ENCODE data around the gene DISC1. TPM values are rescaled to one million over a fixed set of nuclear protein-coding genes. Genes with fewer than 3 reads are reported as not detected.
"Not testable (repeated sequence)": the region's sequence is repeated elsewhere in the genome, so short reads cannot be mapped to it uniquely, and the experiment has no call there.

DISC1 gene
- total RNA-seq, 1 experiment from 2014 or later, result 3.3 TPM

GRCh38 chr1:231634323-231635013 is 7.9 kb downstream of the DISC1 start:
- no peaks in the 10 kb centered on the region for H3K27me3 ChIP-seq (replicated peaks)
- H3K9me3 ChIP-seq (replicated peaks), result no peaks in the 10 kb centered on the region
- no peak for DNase-seq (ENCODE audit: low read depth in 1 of 2, low spot score in 2 of 2)
- H3K4me1 ChIP-seq (replicated peaks), result peaks cover 19% of the 10 kb centered on the region
- no peaks in the 10 kb centered on the region for H3K36me3 ChIP-seq
- no peak overlapping the region for H3K4me3 ChIP-seq
- H3K27ac ChIP-seq, result no peak overlapping the region

DNA sequence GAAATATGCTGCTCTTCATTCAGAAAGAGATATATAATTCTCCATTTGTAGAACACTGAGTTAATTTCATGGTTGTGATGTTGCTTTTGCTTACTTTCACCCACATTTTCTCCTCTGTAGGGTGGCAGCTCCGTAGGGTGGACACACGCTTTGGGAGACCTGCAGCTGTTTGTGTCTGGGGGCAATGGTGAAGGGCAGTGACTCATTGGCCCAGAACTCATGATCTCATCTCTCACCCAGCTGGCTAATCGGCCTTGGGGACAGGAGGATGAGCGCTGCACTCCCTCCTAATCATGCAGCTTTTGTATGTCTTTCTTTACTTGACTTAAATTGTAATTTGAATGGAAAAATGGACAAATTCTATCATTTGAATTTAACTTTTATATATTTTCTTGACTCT is 9.6 kb downstream of the DISC1 start:
- no peak overlapping the region for H3K27ac ChIP-seq
- no peaks in the 10 kb centered on the region for H3K27me3 ChIP-seq (replicated peaks)
- peak; percentile 50 to 68 for DNase-seq (ENCODE audit: low read depth in 1 of 2, low spot score in 2 of 2)
- no peak overlapping the region for H3K4me3 ChIP-seq
- no peaks in the 10 kb centered on the region for H3K36me3 ChIP-seq
- H3K4me1 ChIP-seq (replicated peaks), result peaks cover 10% of the 10 kb centered on the region
- H3K9me3 ChIP-seq (replicated peaks), result no peaks in the 10 kb centered on the region

DNA sequence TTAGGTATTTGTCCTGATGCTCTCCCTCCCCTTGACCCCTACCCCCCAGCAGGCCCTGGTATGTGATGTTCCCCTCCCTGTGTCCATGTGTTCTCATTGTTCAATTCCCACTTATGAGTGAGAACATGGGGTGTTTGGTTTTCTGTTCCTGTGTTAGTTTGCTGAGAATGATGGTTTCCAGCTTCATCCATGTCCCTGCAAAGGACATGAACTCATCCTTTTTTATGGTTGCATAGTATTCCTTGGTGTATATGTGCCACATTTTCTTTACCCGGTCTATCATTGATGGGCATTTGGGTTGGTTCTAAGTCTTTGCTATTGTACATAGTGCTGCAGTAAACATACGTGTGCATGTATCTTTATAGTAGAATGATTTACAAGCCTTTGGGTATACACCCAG is 10.3 kb downstream of the DISC1 start:
- H3K27me3 ChIP-seq (replicated peaks); H3K4me3 ChIP-seq; DNase-seq (ENCODE audit: low read depth in 1 of 2, low spot score in 2 of 2): not testable (repeated sequence)

DNA sequence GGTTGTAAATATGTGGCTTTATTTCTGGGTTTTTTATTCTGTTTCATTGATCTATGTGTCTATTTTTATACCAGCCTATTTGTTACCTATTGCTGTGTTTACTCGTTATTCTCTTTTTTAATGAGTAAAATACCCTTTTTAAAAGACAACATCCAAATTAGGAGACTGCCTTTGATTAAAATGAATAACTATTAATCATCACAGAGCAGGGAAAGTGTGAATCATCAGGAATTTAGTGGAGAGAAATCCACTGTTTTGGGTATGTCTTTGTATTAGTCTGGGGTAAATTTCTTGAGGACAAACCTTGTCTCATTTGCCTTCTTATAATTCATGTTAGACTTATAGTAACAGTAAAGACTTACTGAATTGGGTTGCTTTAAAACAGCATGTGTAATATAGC is 12.1 kb downstream of the DISC1 start:
- H3K36me3 ChIP-seq, result no peaks in the 10 kb centered on the region
- H3K27me3 ChIP-seq (replicated peaks), result no peaks in the 10 kb centered on the region

More for the DNA sequence above, 10.3 kb downstream of the DISC1 start:
- not testable (repeated sequence) for H3K27ac ChIP-seq; H3K4me1 ChIP-seq (replicated peaks); H3K9me3 ChIP-seq (replicated peaks); H3K36me3 ChIP-seq

GRCh38 chr1:231639819-231640218 is 13.2 kb downstream of the DISC1 start:
- Histone ChIP-seq H3K4me1 (replicated peaks) (peaks cover 10% of the 10 kb centered on the region), H3K4me3 (no peak overlapping the region), H3K27ac (no peak overlapping the region), H3K27me3 (replicated peaks) (no peaks in the 10 kb centered on the region), H3K36me3 (no peaks in the 10 kb centered on the region), H3K9me3 (replicated peaks) (no peaks in the 10 kb centered on the region)
- no peak for DNase-seq (ENCODE audit: low read depth in 1 of 2, low spot score in 2 of 2)

More for the DNA sequence above, 12.1 kb downstream of the DISC1 start:
- H3K4me3 ChIP-seq, result no peak overlapping the region
- DNase-seq (ENCODE audit: low read depth in 1 of 2, low spot score in 2 of 2), result no peak
- peaks cover 10% of the 10 kb centered on the region for H3K4me1 ChIP-seq (replicated peaks)
- H3K27ac ChIP-seq, result no peak overlapping the region
- H3K9me3 ChIP-seq (replicated peaks), result no peaks in the 10 kb centered on the region

GRCh38 chr1:231641444-231641843 is 14.9 kb downstream of the DISC1 start:
- DNase-seq (ENCODE audit: low read depth in 1 of 2, low spot score in 2 of 2); H3K9me3 ChIP-seq (replicated peaks); H3K27ac ChIP-seq: not testable (repeated sequence)

GRCh38 chr1:231642061-231642460 is 15.5 kb downstream of the DISC1 start:
- H3K4me3 ChIP-seq; H3K36me3 ChIP-seq; H3K27me3 ChIP-seq (replicated peaks); H3K9me3 ChIP-seq (replicated peaks); H3K4me1 ChIP-seq (replicated peaks); DNase-seq (ENCODE audit: low read depth in 1 of 2, low spot score in 2 of 2); H3K27ac ChIP-seq: not testable (repeated sequence)

More at GRCh38 chr1:231641444-231641843, 14.9 kb downstream of the DISC1 start:
- not testable (repeated sequence) for H3K27me3 ChIP-seq (replicated peaks); H3K4me1 ChIP-seq (replicated peaks); H3K4me3 ChIP-seq; H3K36me3 ChIP-seq

GRCh38 chr1:231642618-231643017 is 16.0 kb downstream of the DISC1 start:
- Histone ChIP-seq H3K27ac (no peak overlapping the region), H3K4me3 (no peak overlapping the region), H3K9me3 (replicated peaks) (no peaks in the 10 kb centered on the region), H3K36me3 (no peaks in the 10 kb centered on the region), H3K27me3 (replicated peaks) (no peaks in the 10 kb centered on the region), H3K4me1 (replicated peaks) (no peaks in the 10 kb centered on the region)
- no peak for DNase-seq (ENCODE audit: low read depth in 1 of 2, low spot score in 2 of 2)

- Histone ChIP-seq H3K27me3 (replicated peaks) (no peaks in the 10 kb centered on the region), H3K27ac (no peak overlapping the region), H3K36me3 (no peaks in the 10 kb centered on the region), H3K4me3 (no peak overlapping the region), H3K4me1 (replicated peaks) (no peaks in the 10 kb centered on the region), H3K9me3 (replicated peaks) (no peaks in the 10 kb centered on the region)
- no peak for DNase-seq (ENCODE audit: low read depth in 1 of 2, low spot score in 2 of 2)
These were observed 16.7 kb downstream of the DISC1 start for GRCh38 chr1:231643071-231643934.

DNA sequence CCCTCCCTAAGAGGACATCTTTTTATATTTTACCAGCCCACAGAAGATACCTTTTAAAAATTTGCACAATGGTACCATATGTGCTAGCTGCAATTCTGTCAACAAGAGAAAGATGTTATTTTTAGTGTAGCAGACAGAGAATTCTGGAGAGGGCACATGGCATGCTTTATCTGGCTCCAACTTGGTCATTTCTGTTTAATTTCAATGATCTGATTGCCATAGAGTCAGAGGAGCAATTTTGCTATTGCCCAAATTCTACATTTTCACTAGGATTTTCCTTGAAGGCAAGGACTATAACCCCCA is 17.3 kb downstream of the DISC1 start:
- DNase-seq (ENCODE audit: low read depth in 1 of 2, low spot score in 2 of 2), result no peak
- no peak overlapping the region for H3K4me3 ChIP-seq
- H3K9me3 ChIP-seq (replicated peaks), result no peaks in the 10 kb centered on the region
- no peak overlapping the region for H3K27ac ChIP-seq
- no peaks in the 10 kb centered on the region for H3K4me1 ChIP-seq (replicated peaks)
- no peaks in the 10 kb centered on the region for H3K27me3 ChIP-seq (replicated peaks)
- H3K36me3 ChIP-seq, result no peaks in the 10 kb centered on the region

GRCh38 chr1:231645634-231646033 is 19.0 kb downstream of the DISC1 start:
- not testable (repeated sequence) for H3K36me3 ChIP-seq; H3K27ac ChIP-seq; H3K4me1 ChIP-seq (replicated peaks); H3K9me3 ChIP-seq (replicated peaks); H3K4me3 ChIP-seq; DNase-seq (ENCODE audit: low read depth in 1 of 2, low spot score in 2 of 2); H3K27me3 ChIP-seq (replicated peaks)

DNA sequence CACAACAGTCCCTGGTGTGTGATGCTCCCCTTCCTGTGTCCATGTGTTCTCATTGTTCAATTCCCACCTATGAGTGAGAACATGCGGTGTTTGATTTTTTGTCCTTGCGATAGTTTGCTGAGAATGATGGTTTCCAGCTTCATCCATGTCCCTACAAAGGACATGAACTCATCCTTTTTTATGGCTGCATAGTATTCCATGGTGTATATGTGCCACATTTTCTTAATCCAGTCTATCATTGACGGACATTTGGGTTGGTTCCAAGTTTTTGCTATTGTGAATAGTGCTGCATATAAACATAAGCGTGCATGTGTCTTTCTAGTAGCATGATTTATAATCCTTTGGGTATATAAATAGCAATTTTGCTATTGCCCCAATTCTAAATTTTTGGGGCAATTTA is 19.6 kb downstream of the DISC1 start:
- H3K4me1 ChIP-seq (replicated peaks); H3K27ac ChIP-seq; H3K36me3 ChIP-seq; H3K27me3 ChIP-seq (replicated peaks); H3K9me3 ChIP-seq (replicated peaks); DNase-seq (ENCODE audit: low read depth in 1 of 2, low spot score in 2 of 2); H3K4me3 ChIP-seq: not testable (repeated sequence)

DNA sequence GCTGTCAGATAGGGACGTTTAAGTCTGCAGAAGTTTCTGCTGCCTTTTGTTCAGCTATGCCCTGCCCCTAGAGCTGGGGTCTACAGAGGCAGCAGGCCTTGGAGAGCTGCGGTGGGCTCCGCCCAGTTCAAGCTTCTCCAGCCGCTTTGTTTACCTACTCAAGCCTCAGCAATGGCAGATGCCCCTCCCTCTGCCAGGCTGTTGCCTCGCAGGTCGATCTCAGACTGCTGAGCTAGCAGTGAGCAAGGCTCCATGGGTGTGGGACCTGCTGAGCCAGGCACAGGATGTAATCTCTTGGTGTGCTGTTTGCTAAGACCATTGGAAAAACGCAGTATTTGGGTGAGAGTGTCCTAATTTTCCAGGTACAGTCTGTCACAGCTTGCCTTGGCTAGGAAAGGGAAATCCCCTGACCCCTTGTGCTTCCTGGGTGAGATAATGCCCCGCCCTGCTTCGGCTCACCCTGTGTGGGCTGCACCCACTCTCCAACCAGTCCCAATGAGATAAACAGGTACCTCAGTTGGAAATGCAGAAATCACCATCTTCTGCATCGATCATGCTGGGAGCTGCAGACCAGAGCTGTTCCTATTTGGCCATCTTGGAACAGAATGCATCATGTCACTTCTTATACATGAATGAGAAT is 25.2 kb downstream of the DISC1 start:
- not testable (repeated sequence) for H3K9me3 ChIP-seq (replicated peaks); DNase-seq (ENCODE audit: low read depth in 1 of 2, low spot score in 2 of 2); H3K27ac ChIP-seq

DNA sequence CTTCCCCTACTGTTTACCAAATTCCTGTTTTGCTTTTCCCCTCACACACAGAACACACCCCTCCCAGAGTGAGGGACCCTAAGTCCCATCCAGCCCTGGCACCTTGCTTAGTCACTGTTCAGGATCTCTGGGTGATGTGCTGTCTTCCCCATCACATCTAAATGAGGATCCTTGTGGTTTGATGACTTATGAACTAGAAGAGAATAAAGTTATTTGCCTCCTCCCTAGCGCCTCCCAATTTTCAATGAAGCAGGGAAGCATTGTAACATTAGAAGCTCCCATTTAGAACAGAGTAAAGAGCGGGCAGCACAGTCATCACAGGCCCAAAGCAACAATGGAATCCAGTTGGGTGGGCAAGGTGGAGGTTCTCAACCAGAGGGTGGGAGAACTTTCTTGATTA is 27.0 kb downstream of the DISC1 start:
- Histone ChIP-seq H3K4me3 (no peak overlapping the region), H3K9me3 (replicated peaks) (no peaks in the 10 kb centered on the region; the same call in 1 of the 2 replicates), H3K36me3 (no peaks in the 10 kb centered on the region), H3K27me3 (replicated peaks) (no peaks in the 10 kb centered on the region), H3K27ac (no peak overlapping the region), H3K4me1 (replicated peaks) (no peaks in the 10 kb centered on the region)
- no peak for DNase-seq (ENCODE audit: low read depth in 1 of 2, low spot score in 2 of 2)

More for the DNA sequence above, 25.2 kb downstream of the DISC1 start:
- not testable (repeated sequence) for H3K4me1 ChIP-seq (replicated peaks); H3K4me3 ChIP-seq; H3K27me3 ChIP-seq (replicated peaks); H3K36me3 ChIP-seq
